Activated naive CD8-positive, alpha-beta T cell treated with anti-CD3 and anti-CD28 coated beads, Interleukin-2, amount 50 U/mL, for 16 hours (primary cell): ENCODE results near the gene KLHL33.

Experiments used
- DNase-seq: peaks from one replicate; pipeline ENCODE4 v3.0.0-alpha.2; 2020; ENCODE audit warnings: low read depth, low spot score

Gene KLHL33

DNA sequence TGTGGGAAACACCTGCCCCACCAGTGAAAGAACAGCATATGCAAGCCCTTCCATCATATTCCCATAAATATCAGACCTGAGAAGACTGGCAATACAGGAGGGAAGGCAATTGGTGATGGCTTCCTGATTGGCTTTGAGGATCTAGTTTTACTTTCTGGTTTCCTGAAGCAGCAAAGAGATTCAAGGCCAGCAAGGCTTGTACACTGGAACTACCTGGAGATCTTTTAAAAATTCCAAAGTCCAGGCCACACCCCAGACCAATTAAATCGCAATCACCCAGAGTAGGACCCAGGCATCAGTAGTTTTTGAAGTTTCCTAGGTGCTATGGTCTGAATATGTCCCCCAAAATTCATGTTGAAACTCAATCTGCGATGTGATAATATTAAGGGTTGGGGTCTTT, 19.7 kb downstream of the KLHL33 start:
- DNase-seq = no peak

DNA sequence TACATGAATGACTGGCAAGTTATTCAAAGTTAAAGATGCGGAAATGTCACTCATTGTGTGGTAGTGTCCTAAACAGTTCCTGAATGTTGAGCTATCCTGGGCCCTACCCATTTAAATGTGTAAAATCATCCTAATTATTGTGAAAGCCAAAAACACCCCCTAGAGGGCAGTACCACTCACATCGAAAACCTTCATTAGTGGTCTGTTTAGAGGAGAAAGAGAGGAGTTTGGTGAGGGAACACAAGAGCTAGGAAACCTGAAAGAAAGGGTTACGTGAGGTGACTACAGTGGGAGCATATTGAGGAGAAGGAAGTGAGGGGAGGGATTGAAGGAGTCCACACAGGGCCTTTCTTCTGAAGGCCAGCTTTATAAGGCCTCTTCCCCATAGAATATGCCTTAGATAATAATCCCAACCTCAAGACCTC, 20.2 kb downstream of the KLHL33 start:
- no peak for DNase-seq

DNA sequence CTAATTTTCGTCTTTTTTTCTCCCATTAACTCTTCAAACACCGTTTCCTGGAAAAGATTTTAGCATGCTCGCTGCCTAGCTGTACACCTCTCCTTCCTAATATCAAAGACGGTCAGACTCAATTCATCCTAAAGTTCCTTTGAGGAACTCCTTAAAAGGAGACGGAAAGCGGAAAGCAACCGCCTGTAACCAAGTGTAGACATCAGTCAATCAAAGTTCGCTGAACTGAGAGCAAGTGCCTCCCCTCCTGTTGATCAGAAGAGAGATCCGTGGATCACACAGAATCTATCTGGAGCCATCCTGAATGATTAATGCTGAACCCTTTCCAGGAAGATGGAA, 22.3 kb downstream of the KLHL33 start:
- no peak for DNase-seq

DNA sequence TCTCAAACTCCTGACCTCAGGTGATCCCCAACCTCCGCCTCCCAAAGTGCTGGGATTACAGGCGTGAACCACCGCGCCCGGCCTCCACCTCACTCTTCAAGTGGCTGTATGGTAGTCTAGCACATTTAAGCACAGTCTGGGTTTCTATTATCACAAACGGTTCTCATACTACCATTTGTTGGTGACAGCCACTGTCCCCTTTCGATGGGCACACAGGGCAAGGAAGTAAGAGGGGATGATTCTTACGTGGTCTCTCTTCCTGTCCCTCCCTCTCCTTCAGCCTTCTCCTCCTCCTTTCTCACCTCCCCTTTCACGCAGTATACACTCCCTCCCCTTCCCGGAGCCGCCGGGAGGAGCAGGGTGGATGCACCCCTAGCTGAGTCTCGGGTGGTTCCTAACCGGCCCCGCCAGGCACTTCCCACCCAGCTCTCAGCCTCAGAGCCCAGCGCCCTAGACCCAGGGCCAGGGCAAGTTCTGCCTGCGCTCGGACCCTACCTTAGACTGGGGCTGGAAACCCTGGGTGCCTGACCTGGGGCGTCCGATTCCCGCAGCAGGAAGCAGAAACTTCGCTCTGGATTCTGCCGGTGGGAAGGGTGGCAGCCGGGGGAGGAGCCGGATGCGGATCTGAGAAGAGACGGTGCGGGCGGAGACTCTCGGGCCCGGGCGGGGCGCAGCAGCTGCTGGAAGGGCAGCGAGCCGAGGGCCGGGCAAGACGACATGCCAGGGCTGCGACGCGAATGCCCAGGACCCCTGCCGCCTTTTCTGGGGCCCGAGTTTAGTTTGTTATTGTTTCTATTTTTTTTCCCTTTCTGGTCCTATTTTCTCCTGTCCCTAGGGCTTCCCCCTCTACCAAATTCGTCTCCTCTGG, 22.9 kb downstream of the KLHL33 start, which contains the start of gene TEP1:
TEP1 (minus strand) TSS at position 626 of the 868 bp plus-strand sequence. CDS start 5,062 bp downstream, outside the sequence.
- DNase-seq = peak; percentile 37

DNA sequence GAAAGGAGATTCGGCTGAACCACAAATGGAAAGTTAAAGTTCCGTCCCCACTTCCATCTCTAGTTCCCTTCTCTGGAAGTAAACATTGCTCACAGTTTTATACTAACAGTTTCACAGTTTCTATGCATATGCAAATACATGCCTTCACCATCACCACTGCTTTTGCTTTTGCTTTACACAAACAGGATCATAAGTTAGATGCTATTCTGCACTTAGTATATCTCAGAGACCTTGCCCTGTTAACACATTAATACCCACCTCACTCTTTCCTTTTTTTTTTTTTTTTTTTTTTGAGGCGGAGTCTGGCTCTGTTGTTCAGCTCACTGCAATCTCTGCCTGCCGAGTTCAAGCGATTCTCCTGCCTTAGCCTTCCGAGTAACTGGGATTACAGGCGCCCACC, 23.6 kb downstream of the KLHL33 start:
- DNase-seq = no peak

DNA sequence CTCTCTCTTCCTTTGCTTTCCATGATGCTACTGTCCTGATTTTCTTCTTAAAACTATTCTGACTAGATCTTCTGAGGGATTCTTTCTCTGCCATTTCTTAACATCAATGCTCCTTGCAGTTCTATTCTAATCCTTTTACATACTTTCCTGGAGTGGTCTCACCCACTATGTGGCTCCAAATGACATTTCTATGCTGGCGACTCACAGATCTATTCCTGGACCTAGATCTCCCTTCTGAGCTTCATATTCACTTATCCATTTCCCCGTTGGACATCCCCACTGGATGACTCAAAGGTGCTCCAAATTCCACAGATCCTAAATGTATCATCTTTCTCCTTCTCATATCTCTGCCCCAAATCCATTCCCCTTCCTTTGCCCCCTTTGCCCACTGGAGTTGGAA, 26.7 kb downstream of the KLHL33 start:
- DNase-seq = no peak

DNA sequence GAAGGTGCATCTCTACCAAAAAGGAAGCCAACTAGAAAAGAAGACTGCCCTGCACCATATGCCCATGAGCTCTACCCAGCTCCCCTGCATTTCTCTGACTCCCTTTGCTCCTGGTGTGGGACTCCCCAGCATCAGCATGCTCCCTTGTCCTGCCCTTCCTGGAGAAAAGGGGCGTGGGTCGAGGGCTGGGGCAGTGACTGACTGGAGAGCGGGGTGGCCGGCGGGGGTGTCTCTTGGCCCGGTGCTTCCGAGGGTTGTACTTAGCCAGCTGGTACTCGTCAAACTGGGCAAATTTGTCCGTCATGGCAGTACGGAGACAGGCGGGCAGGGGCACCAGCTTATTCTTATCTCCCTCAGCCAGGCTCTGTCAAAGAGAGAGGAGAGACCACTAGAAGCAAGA, 32.4 kb downstream of the KLHL33 start:
- DNase-seq = no peak

DNA sequence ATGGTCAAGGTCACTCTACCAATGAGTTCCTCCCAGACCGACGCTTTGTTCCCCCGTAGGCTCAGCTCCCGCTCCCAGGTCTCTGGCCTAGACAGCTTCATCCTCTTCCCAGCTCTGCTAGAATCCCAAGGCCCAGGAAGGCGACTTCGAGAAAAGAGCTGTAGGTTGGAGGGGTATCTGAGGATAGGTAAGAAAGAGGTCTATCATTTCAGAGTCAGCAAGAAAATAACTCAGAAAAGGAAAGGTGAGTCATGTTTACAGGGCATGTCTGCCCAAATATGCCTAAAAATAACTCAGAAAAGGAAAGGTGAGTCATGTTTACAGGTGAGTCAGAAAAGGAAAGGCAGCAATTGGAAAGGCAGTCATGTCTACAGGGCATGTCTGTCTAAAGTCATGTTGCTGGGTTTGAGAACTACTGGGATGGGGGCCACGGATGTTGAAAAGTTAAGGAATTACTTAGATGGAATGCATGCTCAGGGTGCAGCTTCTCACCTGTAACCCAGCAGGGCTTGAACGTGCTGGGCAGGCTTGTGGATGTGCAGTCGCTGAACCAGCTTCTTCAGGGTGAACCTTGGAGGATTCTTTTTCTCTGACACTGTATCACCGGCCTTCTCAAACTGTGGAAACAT, 34.9 kb downstream of the KLHL33 start:
- DNase-seq = no peak

DNA sequence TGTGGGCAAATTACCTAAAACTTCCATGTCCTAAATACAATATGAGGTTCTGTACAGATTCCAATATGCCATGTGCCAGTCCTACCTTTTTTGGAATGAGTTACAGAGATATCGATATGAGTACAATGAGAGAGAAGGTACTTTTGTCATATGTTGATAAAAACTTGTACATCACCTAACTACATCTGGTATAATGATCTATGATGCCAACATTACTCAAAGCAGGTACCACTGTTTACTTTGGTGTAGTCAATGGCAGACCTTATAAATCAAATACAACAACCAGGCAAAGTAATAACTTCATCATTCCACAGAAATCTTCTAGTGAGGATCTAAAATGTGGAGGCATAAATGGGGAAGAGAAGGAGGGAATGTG, 35.4 kb downstream of the KLHL33 start:
- DNase-seq = no peak

DNA sequence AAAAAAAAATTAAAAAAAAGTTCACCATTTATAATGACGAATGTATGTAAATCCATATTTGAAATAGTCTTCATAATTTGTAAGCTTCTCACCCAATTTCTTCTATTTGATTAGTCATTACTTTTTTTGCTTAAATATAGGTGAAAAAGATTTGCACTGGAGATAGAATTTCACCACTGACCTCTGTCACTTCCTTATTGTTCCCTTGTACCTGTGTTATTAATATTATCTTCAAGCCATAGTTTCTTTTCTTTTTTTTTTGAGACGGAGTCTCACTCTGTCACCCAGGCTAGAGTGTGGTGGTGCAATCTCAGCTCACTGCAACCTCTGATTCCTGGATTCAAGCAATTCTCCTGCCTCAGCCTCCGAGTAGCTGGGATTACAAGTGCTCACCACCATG, 38.5 kb downstream of the KLHL33 start:
- no peak for DNase-seq

DNA sequence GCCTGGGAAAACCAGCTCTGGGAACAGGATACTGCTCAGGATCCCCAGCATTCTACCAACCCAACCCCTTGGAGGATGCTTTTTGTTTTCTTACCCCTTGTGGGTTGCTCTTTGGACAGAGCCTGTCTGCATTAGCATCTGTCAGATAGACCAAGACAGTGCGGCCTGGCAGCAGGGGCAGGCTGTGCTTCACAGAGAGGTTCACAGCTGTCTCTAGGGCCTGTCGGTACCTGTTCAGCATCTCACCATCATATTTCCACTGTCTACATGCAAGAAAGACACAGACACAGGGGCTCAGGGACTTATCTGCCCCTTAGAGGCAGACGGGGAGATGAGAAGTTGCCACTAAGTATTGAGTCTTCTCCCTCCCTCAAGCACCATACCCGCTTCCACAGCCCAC, 44.5 kb downstream of the KLHL33 start:
- DNase-seq = no peak

DNA sequence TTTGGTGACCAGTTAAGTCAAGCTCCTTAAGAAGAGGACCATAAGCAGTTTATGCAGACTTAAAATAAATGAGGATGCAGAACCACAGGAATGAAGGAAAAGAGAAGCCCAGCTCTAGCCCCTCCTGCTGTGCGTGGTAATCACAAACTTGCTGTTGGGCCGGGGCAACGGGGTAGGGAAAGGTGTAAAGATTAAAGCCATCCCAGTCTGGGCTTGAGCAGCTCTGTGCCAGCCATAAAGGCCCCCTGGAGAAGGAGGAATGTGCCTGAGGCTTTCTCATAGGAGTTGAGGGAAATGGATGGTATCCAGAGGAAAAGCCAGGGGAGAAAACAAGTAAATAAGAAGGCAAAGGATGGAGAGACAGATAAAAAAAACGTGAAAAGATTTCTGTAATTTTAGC, 47.8 kb downstream of the KLHL33 start:
- DNase-seq = no peak

DNA sequence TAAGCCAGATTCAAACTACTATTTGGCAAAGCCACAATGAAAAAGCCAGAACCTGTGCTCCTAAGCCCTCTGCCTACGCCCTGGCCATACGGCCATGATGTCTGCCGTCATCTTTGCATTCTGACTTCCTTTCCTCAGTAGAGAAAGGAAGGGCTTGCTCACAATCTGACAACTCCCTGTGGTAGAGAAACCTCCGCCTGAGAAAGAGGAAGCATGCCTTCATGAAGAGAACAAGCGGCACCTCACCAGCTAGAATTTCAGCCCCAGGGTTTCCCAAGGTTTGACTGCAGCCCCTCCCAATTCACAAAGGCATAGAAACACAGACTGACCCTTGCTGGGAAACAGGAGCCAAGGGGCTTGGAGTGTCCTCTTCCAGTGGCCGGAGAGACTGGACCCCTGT, 48.4 kb downstream of the KLHL33 start:
- no peak for DNase-seq

DNA sequence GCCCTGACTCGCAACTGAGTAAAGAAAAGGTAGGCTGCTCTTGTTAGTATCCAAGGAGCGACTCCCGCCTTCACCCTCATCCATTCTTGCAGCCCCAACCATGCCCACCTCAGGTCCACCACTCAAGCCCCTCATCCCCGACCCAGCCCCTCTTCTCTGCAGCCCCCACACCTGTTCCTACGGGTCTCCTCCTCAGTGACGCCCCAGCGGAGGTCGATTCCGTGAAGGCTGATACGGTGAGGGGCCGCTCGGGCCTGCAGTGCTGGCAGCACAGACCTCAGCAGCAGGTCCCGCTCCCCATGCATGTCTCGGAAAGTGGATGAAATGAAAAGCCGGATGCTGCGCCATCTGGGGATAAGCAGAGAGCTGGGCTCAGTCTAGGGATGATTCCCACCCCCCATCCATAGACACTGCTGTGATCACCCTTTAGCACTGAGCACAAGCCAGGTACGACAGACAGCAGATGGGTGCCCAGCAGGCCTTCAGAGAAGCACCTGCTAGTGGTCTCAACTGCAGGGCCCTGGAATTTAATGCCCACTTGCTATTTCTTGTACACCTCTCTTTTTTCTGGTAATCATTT, 49.6 kb downstream of the KLHL33 start:
- DNase-seq = no peak

DNA sequence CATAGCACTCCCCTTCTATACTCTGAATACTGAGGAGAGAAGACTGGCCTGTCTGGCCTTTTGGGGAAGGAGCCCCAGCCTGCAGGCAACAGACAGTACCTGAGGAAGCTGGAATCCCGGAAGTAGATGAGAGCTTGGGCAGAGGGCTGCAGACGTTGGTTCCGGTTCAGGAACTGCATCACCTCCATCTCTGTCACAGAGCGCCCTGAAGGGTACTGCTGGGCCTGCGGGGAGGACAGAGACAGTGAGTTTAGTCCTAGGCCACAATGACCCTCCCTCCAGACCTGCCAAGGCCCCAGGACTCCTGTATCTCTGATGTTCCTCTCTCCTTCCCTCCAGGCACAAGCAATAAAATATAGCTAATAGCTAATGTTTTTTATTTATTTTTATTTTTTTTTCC, 51.1 kb downstream of the KLHL33 start:
- DNase-seq = no peak

DNA sequence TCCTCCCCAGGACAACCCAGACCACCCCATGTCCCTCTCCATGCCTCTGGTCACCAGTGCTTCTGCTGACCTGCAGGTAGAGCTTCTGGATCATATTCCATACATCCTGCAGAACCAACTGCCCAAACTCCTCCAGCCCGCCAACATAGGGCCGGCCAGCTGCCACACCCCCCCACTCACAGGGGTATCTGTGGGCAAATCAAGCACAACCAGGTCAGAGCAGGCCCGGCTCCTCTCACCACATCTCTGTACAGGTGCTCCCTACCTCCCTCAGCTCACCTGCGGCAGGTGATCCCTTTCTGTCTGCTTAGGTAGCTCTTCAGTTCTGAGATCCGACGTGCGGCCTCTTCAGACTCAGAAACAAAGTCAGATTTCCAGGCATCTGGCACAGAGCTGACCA, 51.6 kb downstream of the KLHL33 start:
- DNase-seq = no peak

DNA sequence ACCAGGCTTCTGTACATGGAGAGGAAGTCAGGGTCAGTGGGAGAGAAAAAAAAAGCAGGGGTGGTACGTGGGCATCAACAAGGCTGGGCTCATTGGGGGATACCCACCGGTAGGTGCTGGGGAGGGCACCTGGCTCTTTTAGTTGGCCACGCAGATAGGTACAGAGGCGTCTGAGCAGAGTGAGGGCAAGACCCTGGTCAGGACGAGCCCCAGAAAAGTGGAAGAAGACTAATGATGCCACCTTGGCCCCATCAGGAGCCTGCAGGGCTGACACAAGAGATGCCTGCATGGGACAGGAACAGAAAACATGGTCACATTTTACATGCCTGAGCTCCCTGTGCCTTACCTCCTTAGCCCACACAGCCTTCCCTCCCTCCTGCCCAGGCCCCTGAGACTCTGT, 52.3 kb downstream of the KLHL33 start:
- no peak for DNase-seq

DNA sequence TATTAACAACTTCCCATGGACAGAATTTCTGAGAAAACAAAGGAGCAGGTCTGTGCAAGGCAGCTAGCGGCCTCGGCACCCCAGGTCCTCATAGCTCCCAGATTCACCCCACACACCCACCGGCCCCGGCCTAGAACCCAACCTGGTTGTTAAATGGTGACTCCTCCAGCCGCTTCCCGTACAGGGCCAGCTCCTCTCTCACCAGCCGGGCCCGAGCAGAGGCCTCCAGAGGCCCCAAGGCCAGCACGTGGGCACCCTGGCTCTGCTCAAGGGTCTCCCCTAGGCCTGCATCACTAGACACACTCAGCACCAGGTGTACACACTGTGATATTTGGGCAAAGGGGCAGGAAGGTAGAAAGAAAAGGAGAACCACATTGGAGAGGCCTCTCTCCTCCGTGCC, 52.9 kb downstream of the KLHL33 start:
- no peak for DNase-seq

DNA sequence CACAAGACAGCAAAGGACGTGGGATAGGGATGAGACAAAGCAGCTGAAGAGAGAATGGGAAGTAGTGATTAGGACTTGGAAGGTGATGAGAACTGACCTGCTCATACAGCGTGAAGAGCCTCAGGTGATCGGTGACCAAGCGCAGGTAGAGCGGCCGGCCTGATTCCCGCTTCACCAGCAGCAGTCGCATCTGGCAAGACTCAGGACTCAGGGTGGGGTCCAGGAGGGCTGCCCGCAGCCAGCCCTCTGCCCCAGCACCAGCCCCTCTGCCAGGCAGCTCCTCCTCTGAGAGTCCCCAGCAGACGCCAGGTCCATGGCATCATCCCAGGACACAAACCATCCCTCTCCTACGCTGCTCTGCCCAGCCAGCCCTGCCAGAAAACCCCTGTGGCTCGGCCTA, 53.4 kb downstream of the KLHL33 start:
- DNase-seq = no peak

DNA sequence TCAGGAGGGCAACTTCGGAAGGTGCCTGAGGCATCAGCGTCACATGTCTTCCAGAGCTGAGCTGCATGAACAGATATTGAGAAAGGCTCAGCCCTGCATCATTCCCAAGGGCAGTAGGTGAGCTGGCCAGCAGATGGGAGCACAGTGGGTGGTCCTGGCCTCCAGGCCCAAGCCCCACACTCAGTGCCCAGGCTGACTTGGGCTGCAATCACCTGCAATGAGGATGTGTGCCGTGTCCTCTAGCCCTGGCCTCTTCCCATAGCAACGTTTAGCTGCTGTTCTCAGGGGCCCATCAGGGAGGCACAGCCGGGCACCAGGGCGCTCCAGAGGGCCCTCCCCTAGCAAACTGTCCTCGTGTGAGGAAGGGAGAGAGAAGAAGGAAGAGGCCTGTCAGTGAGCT, 54.6 kb downstream of the KLHL33 start:
- no peak for DNase-seq

DNA sequence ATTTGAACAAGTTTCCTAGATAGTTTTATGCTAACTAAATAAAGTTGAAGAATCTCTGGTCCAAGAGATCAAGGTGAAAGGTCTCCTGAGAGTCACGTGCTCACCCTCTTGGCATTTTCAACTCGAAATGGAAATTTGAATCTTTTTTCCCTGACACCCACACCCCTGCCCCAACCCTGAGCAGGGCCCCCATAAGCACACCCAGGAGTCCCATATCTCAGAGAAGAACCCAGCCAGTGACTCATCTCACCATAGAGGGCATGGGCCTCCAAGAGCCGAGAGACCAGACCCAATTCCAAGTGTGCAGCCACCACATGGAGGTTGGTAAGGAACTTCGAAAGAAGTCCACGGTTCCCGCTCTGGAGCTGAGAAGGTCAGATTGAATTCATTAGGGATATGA, 55.3 kb downstream of the KLHL33 start:
- DNase-seq = no peak

DNA sequence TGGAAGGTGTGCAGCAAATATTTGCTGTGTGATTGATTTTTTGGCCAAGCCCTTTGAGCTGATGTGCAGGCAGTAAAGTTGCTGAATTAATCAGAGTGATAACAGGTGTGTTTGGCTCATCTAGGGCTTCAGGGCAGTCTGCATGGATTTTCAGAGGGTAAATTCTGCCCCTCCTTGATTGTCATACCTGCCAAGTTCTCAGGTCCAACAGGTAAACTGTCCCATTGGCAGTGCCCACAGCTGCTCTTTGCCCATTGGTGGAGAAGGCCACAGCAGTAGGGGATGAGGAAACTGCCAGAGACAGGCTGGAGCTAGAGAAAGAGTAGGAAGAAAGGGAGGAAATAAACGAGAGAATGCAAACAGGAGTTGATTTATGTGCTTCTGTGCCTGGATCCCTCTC, 56.2 kb downstream of the KLHL33 start:
- no peak for DNase-seq

DNA sequence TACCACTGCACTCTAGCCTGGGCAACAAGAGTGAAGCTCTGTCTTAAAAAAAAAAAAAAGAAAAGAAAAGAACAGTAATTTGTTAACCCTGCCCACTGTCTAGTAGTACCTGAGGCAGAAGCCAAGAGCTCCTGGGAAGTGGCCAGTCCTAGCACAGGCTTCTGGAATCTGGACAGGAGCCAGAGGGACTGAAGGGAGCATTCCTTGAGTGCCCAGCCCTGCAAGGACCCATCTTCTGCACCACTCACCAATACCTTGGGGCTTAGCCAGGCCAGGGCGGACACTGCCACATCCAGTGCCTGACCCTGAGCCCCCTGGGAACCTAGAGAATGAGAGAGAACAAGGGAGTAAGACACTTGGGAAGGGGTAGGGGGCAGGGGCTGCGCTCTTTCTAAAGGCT, 58.8 kb downstream of the KLHL33 start:
- DNase-seq = no peak
